ENCODE data around the gene MLIP.

The MLIP gene

GRCh38 chr6:54289426-54289825 lies 178.2 kb downstream of the MLIP start:
- in situ Hi-C loops (cut with HindIII; ENCODE audit: low pct_ligation_motif_present, low sequenced_read_pairs): no loop called here
- no peak overlapping the region for H3K27ac ChIP-seq
- H3K4me3 ChIP-seq (ENCODE audit: low read depth, low read length): no peak overlapping the region
- TF ChIP-seq CTCF (IDR thresholded peaks at IDR 0.05; ENCODE audit: low read depth, low read length, missing control alignments): no peak
- H3K27me3 ChIP-seq (replicated peaks): no peaks in the 10 kb centered on the region
- no peaks in the 10 kb centered on the region for H3K36me3 ChIP-seq (replicated peaks)
- DNase-seq: no peak

- in situ Hi-C loops (cut with HindIII; ENCODE audit: low pct_ligation_motif_present, low sequenced_read_pairs): no loop called here
- peak overlapping the region; percentile 54 for H3K27ac ChIP-seq
- H3K36me3 ChIP-seq (replicated peaks): no peaks in the 10 kb centered on the region
- no peak for TF ChIP-seq CTCF (IDR thresholded peaks at IDR 0.05; ENCODE audit: low read depth, low read length, missing control alignments)
- no peak overlapping the region for H3K4me3 ChIP-seq (ENCODE audit: low read depth, low read length)
- peak; percentile 56 for DNase-seq
- no peaks in the 10 kb centered on the region for H3K27me3 ChIP-seq (replicated peaks)
Observed at GRCh38 chr6:54291146-54291545, 179.9 kb downstream of the MLIP start.

- no peak for TF ChIP-seq CTCF (IDR thresholded peaks at IDR 0.05; ENCODE audit: low read depth, low read length, missing control alignments)
- in situ Hi-C loops (cut with HindIII; ENCODE audit: low pct_ligation_motif_present, low sequenced_read_pairs): no loop called here
- no peak for DNase-seq
- peak overlapping the region; percentile 54 for H3K27ac ChIP-seq
- H3K4me3 ChIP-seq (ENCODE audit: low read depth, low read length): no peak overlapping the region
- H3K36me3 ChIP-seq (replicated peaks): no peaks in the 10 kb centered on the region
- H3K27me3 ChIP-seq (replicated peaks): no peaks in the 10 kb centered on the region
Observed at GRCh38 chr6:54291738-54292137, 180.5 kb downstream of the MLIP start.

- TF ChIP-seq CTCF (IDR thresholded peaks at IDR 0.05; ENCODE audit: low read depth, low read length, missing control alignments): no peak
- Histone ChIP-seq H3K36me3 (replicated peaks) (no peaks in the 10 kb centered on the region), H3K27ac (no peak overlapping the region), H3K4me3 (ENCODE audit: low read depth, low read length) (no peak overlapping the region), H3K27me3 (replicated peaks) (no peaks in the 10 kb centered on the region)
- in situ Hi-C loops (cut with HindIII; ENCODE audit: low pct_ligation_motif_present, low sequenced_read_pairs): no loop called here
- DNase-seq: no peak
Observed at GRCh38 chr6:54294965-54295532, 183.8 kb downstream of the MLIP start.

GRCh38 chr6:54299542-54300269 lies 188.5 kb downstream of the MLIP start:
- Histone ChIP-seq H3K27me3 (replicated peaks) (no peaks in the 10 kb centered on the region), H3K27ac (no peak overlapping the region), H3K4me3 (ENCODE audit: low read depth, low read length) (no peak overlapping the region), H3K36me3 (replicated peaks) (no peaks in the 10 kb centered on the region)
- TF ChIP-seq CTCF (IDR thresholded peaks at IDR 0.05; ENCODE audit: low read depth, low read length, missing control alignments): no peak
- DNase-seq: no peak
- in situ Hi-C loops (cut with HindIII; ENCODE audit: low pct_ligation_motif_present, low sequenced_read_pairs): no loop called here
